SU-DHL-6 (cell line): ENCODE measurements around the gene NAA38.

Source experiments
- H2AFZ ChIP-seq: fragments of 200-600 bp; sonication (generic); 2 replicates; pipeline ENCODE4 v1.6.1; 2014; ENCODE audit warnings: low read depth, mild to moderate bottlenecking, moderate library complexity, mixed read lengths, antibody characterized with exemption, low read length; ENCODE audit not compliant: severe bottlenecking
- H3F3A ChIP-seq: fragments of 200-600 bp; shearing (Covaris generic); 2 replicates; pipeline ENCODE4 v1.6.0; 2016; ENCODE audit warnings: antibody characterized with exemption, mild to moderate bottlenecking; ENCODE audit not compliant: insufficient read depth
- H3K27ac ChIP-seq: fragments of 200-600 bp; sonication (generic); 2 replicates; pipeline ENCODE4 v1.5.1; 2016; ENCODE audit warnings: low read depth, mild to moderate bottlenecking, low read length, moderate library complexity, mixed read lengths
- H3K27me3 ChIP-seq: fragments of 200-600 bp; sonication (generic), shearing (Covaris generic); 2 replicates; pipeline ENCODE4 v1.6.0; 2014; ENCODE audit warnings: mild to moderate bottlenecking, low read length
- H3K36me3 ChIP-seq: fragments of 200-600 bp; sonication (generic); 2 replicates; pipeline ENCODE4 v1.6.1; 2014; ENCODE audit warnings: mild to moderate bottlenecking, low read length, mixed read lengths
- H3K4me2 ChIP-seq: fragments of 300-600, 200-600 bp; shearing (Covaris generic), sonication (generic); 2 replicates; pipeline ENCODE4 v1.6.0; 2014; ENCODE audit warnings: low read length, low read depth, mild to moderate bottlenecking; ENCODE audit not compliant: poor library complexity, severe bottlenecking
- H3K4me3 ChIP-seq: fragments of 200-600 bp; sonication (generic); 2 replicates; pipeline ENCODE4 v1.5.1; 2014; ENCODE audit warnings: antibody characterized with exemption, low read length, mild to moderate bottlenecking, mixed read lengths; ENCODE audit not compliant: insufficient read depth, poor library complexity, severe bottlenecking
- H3K79me2 ChIP-seq: fragments of 200-600 bp; sonication (generic); 2 replicates; pipeline ENCODE4 v1.6.1; 2014; ENCODE audit warnings: mild to moderate bottlenecking, low read length, moderate library complexity; ENCODE audit not compliant: insufficient read depth
- H3K9ac ChIP-seq: fragments of 200-600 bp; sonication (generic); 2 replicates; pipeline ENCODE4 v1.7.0; 2014; ENCODE audit warnings: mild to moderate bottlenecking, low read length
- H3K9me2 ChIP-seq: fragments of 200-600 bp; sonication (generic); replicated peaks from 2 replicates; pipeline ENCODE4 v1.6.1; 2014; ENCODE audit warnings: low read length; ENCODE audit not compliant: insufficient read depth
- H3K9me3 ChIP-seq: fragments of 200-600 bp; sonication (generic); 2 replicates; pipeline ENCODE4 v1.6.1; 2014; ENCODE audit warnings: low read length, mixed read lengths; ENCODE audit not compliant: insufficient read depth
- H4K20me1 ChIP-seq: fragments of 200-600 bp; sonication (generic); 2 replicates; pipeline ENCODE4 v1.6.1; 2014; ENCODE audit warnings: low read depth, mild to moderate bottlenecking, antibody characterized with exemption, low read length, moderate library complexity, mixed read lengths
- EZH2phosphoT487 ChIP-seq: fragments of 200-600 bp; sonication (generic), shearing (Covaris generic); conservative IDR thresholded peaks from 2 replicates; pipeline ENCODE4 v1.6.1; 2018; ENCODE audit warnings: mild to moderate bottlenecking, antibody characterized with exemption, low read length, moderate library complexity, mixed read lengths
- TF ChIP-seq, protein P1 (sequence below): fragments of 200-600 bp; sonication (generic); IDR thresholded peaks from one replicate; pipeline ENCODE4 v1.5.1; 2017; ENCODE audit warnings: antibody characterized with exemption, mild to moderate bottlenecking, low read length, moderate library complexity; ENCODE audit not compliant: insufficient read depth, poor library complexity, severe bottlenecking

NAA38 gene

GRCh38 chr17:7856811-7857712, at the start of gene NAA38:
TSS of gene NAA38 (minus strand) at chr17:7857559. CDS start at chr17:7857463, 96 bp downstream.
- no peaks in the 10 kb centered on the region for H3K9me2 ChIP-seq
- peak within 1 kb of the TSS; percentile 71 for H3K4me3 ChIP-seq
- TF ChIP-seq, protein P1, sequence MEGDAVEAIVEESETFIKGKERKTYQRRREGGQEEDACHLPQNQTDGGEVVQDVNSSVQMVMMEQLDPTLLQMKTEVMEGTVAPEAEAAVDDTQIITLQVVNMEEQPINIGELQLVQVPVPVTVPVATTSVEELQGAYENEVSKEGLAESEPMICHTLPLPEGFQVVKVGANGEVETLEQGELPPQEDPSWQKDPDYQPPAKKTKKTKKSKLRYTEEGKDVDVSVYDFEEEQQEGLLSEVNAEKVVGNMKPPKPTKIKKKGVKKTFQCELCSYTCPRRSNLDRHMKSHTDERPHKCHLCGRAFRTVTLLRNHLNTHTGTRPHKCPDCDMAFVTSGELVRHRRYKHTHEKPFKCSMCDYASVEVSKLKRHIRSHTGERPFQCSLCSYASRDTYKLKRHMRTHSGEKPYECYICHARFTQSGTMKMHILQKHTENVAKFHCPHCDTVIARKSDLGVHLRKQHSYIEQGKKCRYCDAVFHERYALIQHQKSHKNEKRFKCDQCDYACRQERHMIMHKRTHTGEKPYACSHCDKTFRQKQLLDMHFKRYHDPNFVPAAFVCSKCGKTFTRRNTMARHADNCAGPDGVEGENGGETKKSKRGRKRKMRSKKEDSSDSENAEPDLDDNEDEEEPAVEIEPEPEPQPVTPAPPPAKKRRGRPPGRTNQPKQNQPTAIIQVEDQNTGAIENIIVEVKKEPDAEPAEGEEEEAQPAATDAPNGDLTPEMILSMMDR, result no peak
- TF ChIP-seq EZH2phosphoT487, result no peak
- peaks cover 27% of the 10 kb centered on the region for H3K79me2 ChIP-seq
- no peaks in the 10 kb centered on the region for H3K9me3 ChIP-seq
- H3K27ac ChIP-seq, result peak within 1 kb of the TSS; percentile 92
- no peaks in the 10 kb centered on the region for H4K20me1 ChIP-seq
- H3F3A ChIP-seq, result no peaks in the 10 kb centered on the region; the same call in 1 of the 2 replicates
- H3K36me3 ChIP-seq, result no peaks in the 10 kb centered on the region
- peak within 1 kb of the TSS; percentile 62 for H2AFZ ChIP-seq
- peak within 1 kb of the TSS; percentile 86 for H3K9ac ChIP-seq
- H3K27me3 ChIP-seq, result no peaks in the 10 kb centered on the region
- peak within 1 kb of the TSS; percentile 87 for H3K4me2 ChIP-seq

DNA sequence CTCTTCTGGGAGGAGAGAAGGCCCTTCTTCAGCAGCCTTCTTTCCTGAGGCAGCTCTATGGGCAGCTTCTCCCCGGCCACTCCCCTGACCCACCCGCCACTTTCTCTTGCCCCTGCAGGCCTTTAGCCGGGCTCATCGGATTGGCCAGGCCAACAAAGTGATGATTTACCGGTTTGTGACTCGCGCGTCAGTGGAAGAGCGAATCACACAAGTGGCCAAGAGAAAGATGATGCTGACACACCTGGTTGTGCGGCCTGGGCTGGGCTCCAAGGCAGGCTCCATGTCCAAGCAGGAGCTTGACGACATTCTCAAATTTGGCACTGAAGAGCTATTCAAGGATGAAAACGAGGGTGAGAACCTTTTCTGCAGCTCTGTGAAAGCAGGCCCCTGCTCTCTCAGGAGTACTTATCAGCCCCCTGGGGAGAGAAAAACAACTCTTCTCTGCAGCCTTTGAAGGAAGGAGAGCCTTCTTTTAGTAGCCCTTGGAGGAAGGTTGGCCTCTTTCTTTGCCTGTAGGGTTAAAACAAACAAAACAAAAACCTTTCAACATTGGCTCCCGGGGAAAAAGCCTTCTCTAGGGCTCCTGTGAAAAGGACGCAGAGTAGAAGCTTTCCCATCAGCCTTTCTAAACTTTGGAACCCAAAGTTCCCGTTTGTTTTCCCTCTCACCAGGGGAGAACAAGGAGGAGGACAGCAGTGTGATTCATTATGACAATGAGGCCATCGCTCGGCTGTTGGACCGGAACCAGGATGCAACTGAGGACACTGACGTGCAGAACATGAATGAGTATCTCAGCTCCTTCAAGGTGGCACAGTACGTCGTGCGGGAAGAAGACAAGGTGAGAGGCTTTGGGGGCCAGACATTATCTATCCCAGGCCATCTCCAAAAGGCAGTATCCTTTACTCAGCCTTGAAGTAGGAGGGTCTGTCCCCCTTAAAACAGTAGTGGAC, 46.1 kb upstream of the NAA38 start:
- TF ChIP-seq EZH2phosphoT487, result no peak
- TF ChIP-seq, protein P1, result no peak
- no peaks in the 10 kb centered on the region for H3K9me2 ChIP-seq
- H3K4me2 ChIP-seq, result no peak overlapping the region
- no peak overlapping the region for H2AFZ ChIP-seq
- no peaks in the 10 kb centered on the region for H3K9me3 ChIP-seq
- H3F3A ChIP-seq, result no peaks in the 10 kb centered on the region
- H3K79me2 ChIP-seq, result no peaks in the 10 kb centered on the region
- no peak overlapping the region for H3K4me3 ChIP-seq
- H3K9ac ChIP-seq, result no peak overlapping the region
- peaks cover 12% of the 10 kb centered on the region for H3K36me3 ChIP-seq
- no peaks in the 10 kb centered on the region for H4K20me1 ChIP-seq
- H3K27me3 ChIP-seq, result no peaks in the 10 kb centered on the region
- H3K27ac ChIP-seq, result no peak overlapping the region

GRCh38 chr17:7897773-7898172, 40.4 kb upstream of the NAA38 start:
- Histone ChIP-seq H3K4me3 (no peak overlapping the region), H3K27me3 (no peaks in the 10 kb centered on the region), H3K9me3 (no peaks in the 10 kb centered on the region), H3K9ac (no peak overlapping the region), H3K4me2 (no peak overlapping the region), H3K9me2 (no peaks in the 10 kb centered on the region), H3K27ac (no peak overlapping the region), H3K79me2 (no peaks in the 10 kb centered on the region), H3F3A (no peaks in the 10 kb centered on the region), H4K20me1 (no peaks in the 10 kb centered on the region), H2AFZ (no peak overlapping the region), H3K36me3 (peaks cover 16% of the 10 kb centered on the region; the same call in 1 of the 2 replicates)
- TF ChIP-seq EZH2phosphoT487, result no peak
- TF ChIP-seq, protein P1, result no peak
